Hepatocyte (in vitro differentiated cells): ENCODE measurements around the gene MEGF11. TPM values are rescaled to one million over a fixed set of nuclear protein-coding genes. Genes with fewer than 3 reads are reported as not detected.

Experiments used
- DNase-seq: peaks from one replicate; pipeline ENCODE4 v3.0.0-alpha.2; 2016; ENCODE audit warnings: low spot score
- H2AFZ ChIP-seq: fragments of 200-600 bp; sonication (generic); 2 replicates; pipeline ENCODE4 v1.6.0; 2016; ENCODE audit warnings: antibody characterized with exemption, mild to moderate bottlenecking
- H3K27ac ChIP-seq: fragments of 200-600 bp; sonication (generic); 2 replicates; pipeline ENCODE4 v1.5.1; 2016; ENCODE audit warnings: mild to moderate bottlenecking
- H3K27me3 ChIP-seq: fragments of 200-600 bp; sonication (generic); 2 replicates; pipeline ENCODE4 v1.6.1; 2016
- H3K36me3 ChIP-seq: fragments of 200-600 bp; sonication (generic); replicated peaks from 2 replicates; pipeline ENCODE4 v1.5.1; 2016; ENCODE audit warnings: low read depth; ENCODE audit not compliant: insufficient read depth
- H3K4me1 ChIP-seq: fragments of 200-600 bp; sonication (generic); 2 replicates; pipeline ENCODE4 v1.5.1; 2016; ENCODE audit warnings: mild to moderate bottlenecking, moderate library complexity; ENCODE audit not compliant: insufficient read depth
- H3K4me2 ChIP-seq: fragments of 200-600 bp; sonication (generic); 2 replicates; pipeline ENCODE4 v1.6.0; 2016
- H3K4me3 ChIP-seq: fragments of 200-600 bp; sonication (generic); 2 replicates; pipeline ENCODE4 v1.5.1; 2016; ENCODE audit warnings: mild to moderate bottlenecking
- H3K79me2 ChIP-seq: fragments of 200-600 bp; sonication (generic); 2 replicates; pipeline ENCODE4 v1.6.0; 2017; ENCODE audit warnings: mild to moderate bottlenecking
- H3K9me2 ChIP-seq: fragments of 200-600 bp; sonication (generic); replicated peaks from 2 replicates; pipeline ENCODE4 v1.6.0; 2017; ENCODE audit warnings: mild to moderate bottlenecking; ENCODE audit not compliant: insufficient read depth
- H3K9me3 ChIP-seq: fragments of 200-600 bp; sonication (generic); 2 replicates; pipeline ENCODE4 v1.5.1; 2016; ENCODE audit warnings: low read depth, mild to moderate bottlenecking
- H4K20me1 ChIP-seq: fragments of 200-600 bp; sonication (generic); 2 replicates; pipeline ENCODE4 v1.6.0; 2016; ENCODE audit warnings: mild to moderate bottlenecking; ENCODE audit not compliant: insufficient read depth, poor library complexity, severe bottlenecking
- CTCF ChIP-seq: fragments of 200-600 bp; sonication (generic); IDR thresholded peaks from 2 replicates; pipeline ENCODE4 v1.5.1; 2016; ENCODE audit warnings: antibody characterized with exemption, mild to moderate bottlenecking; ENCODE audit not compliant: poor library complexity
- EZH2 ChIP-seq: fragments of 200-600 bp; sonication (generic); IDR thresholded peaks from 2 replicates; pipeline ENCODE4 v1.6.1; 2016; ENCODE audit warnings: antibody characterized with exemption, mild to moderate bottlenecking, borderline replicate concordance
- EZH2phosphoT487 ChIP-seq: fragments of 200-600 bp; sonication (generic); IDR thresholded peaks from one replicate; pipeline ENCODE4 v1.6.1; 2018; ENCODE audit warnings: antibody characterized with exemption, mild to moderate bottlenecking, low read depth, moderate library complexity; ENCODE audit not compliant: unreplicated experiment, severe bottlenecking
- WGBS: methylation state at CpG from one replicate; pipeline ENCODE4 v1.1.6; 2016; ENCODE audit warnings: low lambda C conversion rate; ENCODE audit errors: missing lambda C conversion rate; 5-methylcytosine and 5-hydroxymethylcytosine counted together
- polyA plus RNA-seq: library from polyadenylated mRNA; unstranded; fragments of >200 nt; fragmentation: Nextera tagmentation; extraction: Ambion mirVana; gene quantifications from 2 replicates; pipeline ENCODE4 v1.2.1, GENCODE V29; 2016
- total RNA-seq: library from RNA; depleted of rRNA; stranded (reverse); fragments of >200 nt; gene quantifications from 2 replicates; pipeline ENCODE4 v1.2.3, GENCODE V29; 2014

Gene MEGF11
- total and polyA plus RNA-seq, 2 experiments from 2014 or later: 0.07 to 0.25 TPM

GRCh38 chr15:66236806-66237375, 16.7 kb downstream of the MEGF11 start:
- H3K27me3 ChIP-seq: peaks cover 8% of the 10 kb centered on the region
- 67% methylated on average over 12 of the region's 12 CpGs for WGBS
- H3K9me2 ChIP-seq: no peaks in the 10 kb centered on the region
- H2AFZ ChIP-seq: no peak overlapping the region
- H3K4me1 ChIP-seq: no peaks in the 10 kb centered on the region
- H4K20me1 ChIP-seq: no peaks in the 10 kb centered on the region
- no peaks in the 10 kb centered on the region for H3K79me2 ChIP-seq
- H3K9me3 ChIP-seq: no peaks in the 10 kb centered on the region
- no peak overlapping the region for H3K4me2 ChIP-seq
- H3K36me3 ChIP-seq: no peaks in the 10 kb centered on the region
- TF ChIP-seq CTCF: no peak
- TF ChIP-seq EZH2phosphoT487: no peak
- TF ChIP-seq EZH2: no peak
- peak overlapping the region; percentile 17 for H3K27ac ChIP-seq
- DNase-seq: peak; percentile 35
- H3K4me3 ChIP-seq: no peak overlapping the region

DNA sequence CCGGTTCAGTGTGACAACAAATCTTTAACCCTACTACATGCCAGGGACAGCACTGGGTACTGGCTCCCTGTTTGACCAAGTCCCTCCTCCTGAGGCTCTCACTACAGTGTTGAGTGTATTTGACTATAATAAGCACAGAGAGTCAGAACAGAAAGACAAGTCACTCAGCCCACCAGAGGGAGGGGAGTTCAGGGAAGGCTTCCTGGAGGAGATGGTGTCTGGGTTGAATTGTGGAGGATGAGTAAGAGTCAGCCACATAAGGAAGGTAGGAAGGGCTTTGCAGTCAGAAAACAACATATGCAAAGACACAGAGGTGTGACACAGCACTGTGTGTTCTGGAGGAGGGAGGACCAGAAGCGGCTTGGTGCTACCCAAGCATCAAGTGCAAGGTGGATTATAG, 17.7 kb downstream of the MEGF11 start:
- H3K4me2 ChIP-seq: no peak overlapping the region
- H3K4me1 ChIP-seq: no peaks in the 10 kb centered on the region
- WGBS: 87% methylated on average over 2 of the region's 2 CpGs
- TF ChIP-seq EZH2phosphoT487 (no peak), CTCF (no peak), EZH2 (no peak)
- H3K9me2 ChIP-seq: no peaks in the 10 kb centered on the region
- no peak overlapping the region for H3K27ac ChIP-seq
- no peak overlapping the region for H3K4me3 ChIP-seq
- no peaks in the 10 kb centered on the region for H3K9me3 ChIP-seq
- no peak for DNase-seq
- no peaks in the 10 kb centered on the region for H4K20me1 ChIP-seq
- H2AFZ ChIP-seq: no peak overlapping the region
- H3K36me3 ChIP-seq: no peaks in the 10 kb centered on the region
- H3K27me3 ChIP-seq: peaks cover 8% of the 10 kb centered on the region
- H3K79me2 ChIP-seq: no peaks in the 10 kb centered on the region

DNA sequence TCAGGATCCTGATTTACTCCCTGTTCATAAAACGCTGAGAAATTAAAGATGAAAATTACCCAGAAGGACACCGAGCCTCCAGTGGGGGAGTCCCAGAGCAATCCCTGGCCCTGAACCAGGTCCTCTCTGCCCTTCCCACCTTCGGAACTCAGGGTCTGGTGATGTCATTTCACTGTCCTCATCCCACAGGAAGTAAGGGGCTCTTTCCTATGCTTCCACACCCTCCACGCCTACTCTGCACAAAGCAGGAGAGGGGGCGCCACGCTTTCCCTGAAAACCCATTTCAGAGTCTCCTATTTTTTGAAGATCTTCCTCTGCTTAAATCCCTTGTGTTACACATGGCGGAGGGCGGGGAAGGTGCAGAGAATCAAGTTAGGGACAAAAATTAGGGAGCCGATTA, 18.8 kb downstream of the MEGF11 start:
- TF ChIP-seq CTCF: no peak
- no peak for TF ChIP-seq EZH2
- no peak for TF ChIP-seq EZH2phosphoT487
- Histone ChIP-seq H4K20me1 (no peaks in the 10 kb centered on the region), H3K9me3 (no peaks in the 10 kb centered on the region), H3K27me3 (peaks cover 8% of the 10 kb centered on the region), H3K4me3 (no peak overlapping the region), H3K36me3 (no peaks in the 10 kb centered on the region), H3K4me2 (no peak overlapping the region), H3K79me2 (no peaks in the 10 kb centered on the region), H3K4me1 (no peaks in the 10 kb centered on the region), H3K27ac (no peak overlapping the region), H3K9me2 (no peaks in the 10 kb centered on the region), H2AFZ (no peak overlapping the region)
- no peak for DNase-seq
- 71% methylated on average over 9 of the region's 9 CpGs for WGBS
